A549 (cell line): Measurements from ENCODE around the gene SNX30. TPM values are rescaled to one million over a fixed set of nuclear protein-coding genes. Genes with fewer than 3 reads are reported as not detected.
A peak's percentile ranks its signal among the peaks of the same experiment; 100 is the strongest.

Source experiments
- ATAC-seq, 2 experiments: fragments of 200-7000 bp in 1 of 2; fragments of >200 bp in 1 of 2; cut with Nextera tagmentation in 1 of 2; cut with Tn5 transposase in 1 of 2; 3 replicates each; pipeline versions ENCODE4 v1.8.0 to v1.9.1; 2018 to 2020; ENCODE audit warnings: mild to moderate bottlenecking in 1 of 2, moderate library complexity in 1 of 2
- CTCF ChIA-PET: fragments of 300-600 bp; sonication (Branson Sonifier 250); formaldehyde crosslinking; extraction: SDS; loops from one replicate; lab custom pipeline; 2021; ENCODE audit warnings: antibody characterized with exemption, inconsistent platforms; lab: Yijun Ruan, JAX
- POLR2A ChIA-PET: fragments of 350-600 bp; formaldehyde crosslinking; extraction: SDS; loops from one replicate; lab custom pipeline; 2021; ENCODE audit warnings: antibody characterized with exemption, inconsistent platforms; lab: Yijun Ruan, JAX
- DNase-seq, 2 experiments: peaks; one replicate each; pipeline versions ENCODE4 v3.0.0 to v3.0.0-alpha.2; 2011 to 2016; ENCODE audit warnings: low read depth in 1 of 2, low spot score in 1 of 2
- FAIRE-seq: peaks from 2 replicates; lab custom pipeline; 2011; peaks lifted over from hg19 to GRCh38; lab: Jason Lieb, UNC
- H3K27ac ChIP-seq, 2 experiments: fragments of >200 bp; sonication (Bioruptor Twin); formaldehyde crosslinking; 3 replicates each; pipeline ENCODE4 v1.5.1; 2016 to 2017
- H3K4me1 ChIP-seq: fragments of >200 bp; sonication (Bioruptor Twin); formaldehyde crosslinking; 3 replicates; pipeline ENCODE4 v1.6.1; 2016
- H3K4me2 ChIP-seq: fragments of >200 bp; sonication (Bioruptor Twin); formaldehyde crosslinking; 3 replicates; pipeline ENCODE4 v1.6.1; 2016
- H3K4me3 ChIP-seq: fragments of >200 bp; sonication (Bioruptor Twin); formaldehyde crosslinking; 3 replicates; pipeline ENCODE4 v1.5.1; 2016
- H3K9me3 ChIP-seq: fragments of >200 bp; sonication (Bioruptor Twin); formaldehyde crosslinking; 3 replicates; pipeline ENCODE4 v1.6.1; 2016
- ATOH8 ChIP-seq: fragments of 250-450 bp; sonication (Bioruptor Pico); IDR thresholded peaks from 2 replicates; pipeline ENCODE4 v1.5.0; 2020; ENCODE audit warnings: low read depth, mild to moderate bottlenecking, moderate library complexity
- CBX8 ChIP-seq: fragments of 200-600 bp; sonication (generic); IDR thresholded peaks from 2 replicates; pipeline ENCODE4 v1.6.1; 2016
- CEBPB ChIP-seq, 2 experiments: fragments of >200 bp in 1 of 2; sonication (Bioruptor Twin) in 1 of 2; formaldehyde crosslinking in 1 of 2; IDR thresholded peaks; 2 replicates each; pipeline ENCODE4 v1.6.1; 2012 to 2016
- CHD4 ChIP-seq: fragments of 200-600 bp; sonication (generic); IDR thresholded peaks from 2 replicates; pipeline ENCODE4 v1.6.1; 2016; ENCODE audit warnings: antibody characterized with exemption, mild to moderate bottlenecking, borderline replicate concordance
- CTCF ChIP-seq: fragments of >200 bp; sonication (Bioruptor Twin); formaldehyde crosslinking; IDR thresholded peaks from 3 replicates; pipeline ENCODE4 v1.5.1; 2016
- E2F6 ChIP-seq: IDR thresholded peaks from 2 replicates; pipeline ENCODE4 v1.6.1; 2012; ENCODE audit warnings: low read depth, borderline replicate concordance
- EHF ChIP-seq: fragments of 250-450 bp; sonication (Bioruptor Pico); IDR thresholded peaks from 2 replicates; pipeline ENCODE4 v1.5.0; 2020; ENCODE audit warnings: mild to moderate bottlenecking
- EP300 ChIP-seq, 2 experiments: fragments of >200 bp; sonication (Bioruptor Twin); formaldehyde crosslinking; IDR thresholded peaks; 2 replicates in 1 of 2; 3 replicates in 1 of 2; pipeline ENCODE4 v1.6.1; 2016 to 2017
- FOSL2 ChIP-seq, 2 experiments: fragments of 450-650 bp in 1 of 2; fragments of >200 bp in 1 of 2; sonication (Bioruptor Twin) in 1 of 2; formaldehyde crosslinking; IDR thresholded peaks; 2 replicates each; pipeline versions ENCODE4 v1.5.0 to v1.6.1; 2016 to 2020; ENCODE audit warnings: mild to moderate bottlenecking in 1 of 2, moderate library complexity in 1 of 2
- FOXS1 ChIP-seq: fragments of 250-450 bp; sonication (Bioruptor Pico); IDR thresholded peaks from 2 replicates; pipeline ENCODE4 v1.5.0; 2020; ENCODE audit warnings: mild to moderate bottlenecking, moderate library complexity
- HEYL ChIP-seq: fragments of 250-450 bp; sonication (Bioruptor Pico); IDR thresholded peaks from 2 replicates; pipeline ENCODE4 v1.8.0; 2021; ENCODE audit warnings: mild to moderate bottlenecking, moderate library complexity
- HOXA7 ChIP-seq: fragments of 250-450 bp; sonication (Bioruptor Pico); IDR thresholded peaks from 2 replicates; pipeline ENCODE4 v1.5.0; 2020; ENCODE audit warnings: mild to moderate bottlenecking, moderate library complexity
- HOXB5 ChIP-seq: fragments of 250-450 bp; sonication (Bioruptor Pico); IDR thresholded peaks from 2 replicates; pipeline ENCODE4 v1.5.0; 2020; ENCODE audit warnings: mild to moderate bottlenecking, moderate library complexity
- JUN ChIP-seq, 2 experiments: fragments of >200 bp; sonication (Bioruptor Twin); formaldehyde crosslinking; IDR thresholded peaks; 2 replicates in 1 of 2; 3 replicates in 1 of 2; pipeline ENCODE4 v1.6.1; 2016 to 2017
- JUNB ChIP-seq: fragments of >200 bp; sonication (Bioruptor Twin); formaldehyde crosslinking; IDR thresholded peaks from 2 replicates; pipeline ENCODE4 v1.6.1; 2016
- KDM5A ChIP-seq: fragments of 200-600 bp; sonication (generic); IDR thresholded peaks from 2 replicates; pipeline ENCODE4 v1.6.1; 2016; ENCODE audit warnings: antibody characterized with exemption, mild to moderate bottlenecking
- MAFK ChIP-seq: fragments of 450-650 bp; IDR thresholded peaks from 2 replicates; pipeline ENCODE4 v1.6.1; 2014; ENCODE audit not compliant: partially characterized antibody
- MAX ChIP-seq: IDR thresholded peaks from 2 replicates; pipeline ENCODE4 v1.6.1; 2012
- MYC ChIP-seq: IDR thresholded peaks from 2 replicates; pipeline ENCODE4 v1.6.1; 2012; ENCODE audit warnings: mild to moderate bottlenecking, inconsistent platforms, low read length, improper control_type of control experiment, borderline replicate concordance
- NFE2L2 ChIP-seq: fragments of 150-350 bp; conservative IDR thresholded peaks from 2 replicates; pipeline ENCODE4 v1.6.1; 2014; ENCODE audit warnings: low read length
- NR3C1 ChIP-seq: fragments of >200 bp; sonication (Bioruptor Twin); formaldehyde crosslinking; IDR thresholded peaks from 3 replicates; pipeline ENCODE4 v1.6.1; 2017
- PHF8 ChIP-seq: fragments of 200-600 bp; sonication (generic); IDR thresholded peaks from 2 replicates; pipeline ENCODE4 v1.6.1; 2016; ENCODE audit warnings: low read depth, mild to moderate bottlenecking, antibody characterized with exemption, moderate library complexity, borderline replicate concordance
- POLR2A ChIP-seq: IDR thresholded peaks from 2 replicates; pipeline ENCODE4 v1.6.1; 2012; ENCODE audit warnings: mild to moderate bottlenecking, low read length
- RAD21 ChIP-seq, 2 experiments: fragments of >200 bp in 1 of 2; sonication (Bioruptor Twin) in 1 of 2; formaldehyde crosslinking in 1 of 2; IDR thresholded peaks in 1 of 2; conservative IDR thresholded peaks in 1 of 2; 2 replicates in 1 of 2; 3 replicates in 1 of 2; pipeline ENCODE4 v1.6.1; 2012 to 2018; ENCODE audit warnings: inconsistent platforms in 1 of 2
- RCOR1 ChIP-seq: fragments of 150-350 bp; IDR thresholded peaks from 2 replicates; pipeline ENCODE4 v1.6.1; 2014; ENCODE audit warnings: antibody characterized with exemption, low read length, low read depth
- RFX5 ChIP-seq: fragments of 450-650 bp; IDR thresholded peaks from 2 replicates; pipeline ENCODE4 v1.7.1; 2014; ENCODE audit warnings: antibody characterized with exemption, mild to moderate bottlenecking, moderate library complexity
- SMC3 ChIP-seq: fragments of >200 bp; sonication (Bioruptor Twin); formaldehyde crosslinking; IDR thresholded peaks from 3 replicates; pipeline ENCODE4 v1.6.1; 2018; ENCODE audit warnings: inconsistent platforms
- TFCP2L1 ChIP-seq: fragments of 250-450 bp; sonication (Bioruptor Pico); IDR thresholded peaks from 2 replicates; pipeline ENCODE4 v1.5.0; 2021; ENCODE audit warnings: mild to moderate bottlenecking
- USF2 ChIP-seq: fragments of 450-650 bp; IDR thresholded peaks from 2 replicates; pipeline ENCODE4 v1.6.1; 2014; ENCODE audit warnings: antibody characterized with exemption
- ZC3H11A ChIP-seq: fragments of 450-650 bp; IDR thresholded peaks from 2 replicates; pipeline ENCODE4 v1.6.1; 2014; ENCODE audit warnings: antibody characterized with exemption, mild to moderate bottlenecking
- ZSCAN20 ChIP-seq: fragments of 250-450 bp; sonication (Bioruptor Pico); IDR thresholded peaks from 2 replicates; pipeline ENCODE4 v1.8.0; 2022; ENCODE audit warnings: mild to moderate bottlenecking, moderate library complexity
- WGBS: methylation state at CpG from one replicate; pipeline ENCODE4 v1.1.6; 2017; ENCODE audit errors: missing lambda C conversion rate; 5-methylcytosine and 5-hydroxymethylcytosine counted together
- polyA plus RNA-seq, 4 experiments: library from polyadenylated mRNA; depleted of rRNA in 3 of 4; stranded (reverse); fragments of >200 nt; fragmentation: RNase III in 1 of 4; extraction: RNeasy Plus Mini Kit Qiagen cat#74134 plus additional on column Dnase treatment in 1 of 4; gene quantifications; 2 replicates in 3 of 4; 3 replicates in 1 of 4; pipeline ENCODE4 v1.2.3, GENCODE V29; 2011 to 2017

The SNX30 gene
- polyA plus RNA-seq, 2 of the 4 experiments (the other 2 are of a cell fraction) = 3.1 to 3.6 TPM

- 56% methylated on average over 5 of the region's 5 CpGs for WGBS
- no peak overlapping the region for H3K4me3 ChIP-seq
- CTCF ChIA-PET = interaction anchor here (0.6 kb wide), 1 partner anchor 704 kb away, joined by 5 read pairs; no protein-coding TSS in a partner anchor
- no peak overlapping the region for H3K4me2 ChIP-seq
- H3K27ac ChIP-seq = no peak overlapping the region
- FAIRE-seq (no peak), DNase-seq (no peak), ATAC-seq (no peak; a peak in 1 of 6 replicates)
- POLR2A ChIA-PET = no interaction called here
- TF ChIP-seq FOXS1 (no peak), KDM5A (no peak), CEBPB (IDR thresholded peaks at IDR 0.05) (no peak), ZC3H11A (no peak), MYC (no peak), POLR2A (no peak), ATOH8 (CRISPR knock-in tag) (no peak), NFE2L2 (no peak), NR3C1 (no peak), CHD4 (no peak), CBX8 (no peak), E2F6 (no peak), ZSCAN20 (CRISPR knock-in tag) (no peak), JUN (IDR thresholded peaks at IDR 0.05) (no peak), USF2 (no peak), EHF (CRISPR knock-in tag) (no peak)
- no peaks in the 10 kb centered on the region for H3K4me1 ChIP-seq
- no peaks in the 10 kb centered on the region for H3K9me3 ChIP-seq
Measured at GRCh38 chr9:112789891-112790774, 39.6 kb downstream of the SNX30 start.

- ChIA-PET POLR2A (interaction anchor here (0.7 kb wide), 1 partner anchor 350 kb away, joined by 3 read pairs; no protein-coding TSS in a partner anchor), CTCF (interaction anchor here (0.6 to 1.4 kb wide), 5 partner anchors 13 to 184 kb away, joined by 3 to 4 read pairs (median 3); no protein-coding TSS in a partner anchor)
- H3K27ac ChIP-seq = no peak overlapping the region
- no peak overlapping the region for H3K4me3 ChIP-seq
- TF ChIP-seq NR3C1 (no peak), HOXB5 (CRISPR knock-in tag) (no peak), FOXS1 (no peak), ZSCAN20 (CRISPR knock-in tag) (no peak), HOXA7 (no peak), HEYL (no peak)
- no peak overlapping the region for H3K4me2 ChIP-seq
- H3K4me1 ChIP-seq = no peaks in the 10 kb centered on the region
- DNase-seq (no peak), FAIRE-seq (no peak), ATAC-seq (no peak)
- 80% methylated on average over 1 of the region's 1 CpG for WGBS
- no peaks in the 10 kb centered on the region for H3K9me3 ChIP-seq
Measured at GRCh38 chr9:112792670-112793069, 42.1 kb downstream of the SNX30 start.

- peak; percentile 77 to 98 for ATAC-seq
- ChIA-PET POLR2A (interaction anchor here (0.7 kb wide), 1 partner anchor 350 kb away, joined by 3 read pairs; no protein-coding TSS in a partner anchor), CTCF (interaction anchor here (0.6 to 1.4 kb wide), 6 partner anchors 14 to 184 kb away, joined by 3 to 4 read pairs (median 3); no protein-coding TSS in a partner anchor)
- no peaks in the 10 kb centered on the region for H3K9me3 ChIP-seq
- H3K4me2 ChIP-seq = no peak overlapping the region
- 49% methylated on average over 5 of the region's 5 CpGs for WGBS
- no peak overlapping the region for H3K4me3 ChIP-seq
- FAIRE-seq = no peak
- no peak overlapping the region for H3K27ac ChIP-seq
- H3K4me1 ChIP-seq = no peaks in the 10 kb centered on the region
- peak; percentile 48 to 69 for DNase-seq
- TF ChIP-seq RCOR1 (no peak), KDM5A (no peak), HOXB5 (CRISPR knock-in tag) (no peak), MAX (no peak), MAFK (no peak), CTCF (peak; percentile 52), SMC3 (peak; percentile 49; the same call in 2 of the 3 replicates), EP300 (IDR thresholded peaks at IDR 0.05) (no peak), TFCP2L1 (CRISPR knock-in tag) (no peak), RAD21 (conservative IDR thresholded peaks at IDR 0.05 in 1 of 2, IDR thresholded peaks at IDR 0.05 in 1 of 2) (peak; percentile 62 to 69), PHF8 (no peak), JUNB (no peak), RFX5 (no peak), FOSL2 (IDR thresholded peaks at IDR 0.05) (no peak), FOSL2 (CRISPR knock-in tag; IDR thresholded peaks at IDR 0.05) (no peak)
Measured at GRCh38 chr9:112793213-112793810, 42.8 kb downstream of the SNX30 start.
